Astrocyte (in vitro differentiated cells and primary cell): ENCODE measurements around the gene PARN.
"Not testable (repeated sequence)": the region's sequence is repeated elsewhere in the genome, so short reads cannot be mapped to it uniquely, and the experiment has no call there.

ENCODE experiments used
- EZH2 ChIP-seq: IDR thresholded peaks from 2 replicates; pipeline ENCODE4 v1.6.1; 2012; ENCODE audit warnings: mild to moderate bottlenecking, low read length, inconsistent platforms; ENCODE audit not compliant: insufficient read depth
- TF ChIP-seq, protein P1 (sequence below): IDR thresholded peaks from 2 replicates; pipeline ENCODE4 v1.5.1; 2011; ENCODE audit warnings: low read depth, mild to moderate bottlenecking, inconsistent platforms, low read length, moderate library complexity; ENCODE audit not compliant: insufficient read depth

DNA sequence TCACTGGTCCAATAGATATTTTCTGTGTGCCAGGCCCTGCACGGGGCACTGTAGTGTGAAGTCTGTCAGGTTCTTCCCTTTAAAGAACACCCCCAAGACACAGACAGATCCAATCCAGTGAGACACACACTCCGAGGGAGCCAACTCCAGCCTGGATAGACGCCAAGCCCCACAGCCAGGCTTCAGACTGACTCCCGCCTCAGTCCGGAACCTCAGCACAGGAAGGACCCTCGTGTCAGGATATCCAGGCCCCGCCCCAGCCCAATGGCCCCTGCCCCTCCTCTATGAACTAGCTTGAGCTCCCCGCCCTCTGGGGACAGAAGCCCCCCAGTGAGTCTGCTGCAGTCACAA is 228.4 kb downstream of the PARN start:
- TF ChIP-seq, protein P1, sequence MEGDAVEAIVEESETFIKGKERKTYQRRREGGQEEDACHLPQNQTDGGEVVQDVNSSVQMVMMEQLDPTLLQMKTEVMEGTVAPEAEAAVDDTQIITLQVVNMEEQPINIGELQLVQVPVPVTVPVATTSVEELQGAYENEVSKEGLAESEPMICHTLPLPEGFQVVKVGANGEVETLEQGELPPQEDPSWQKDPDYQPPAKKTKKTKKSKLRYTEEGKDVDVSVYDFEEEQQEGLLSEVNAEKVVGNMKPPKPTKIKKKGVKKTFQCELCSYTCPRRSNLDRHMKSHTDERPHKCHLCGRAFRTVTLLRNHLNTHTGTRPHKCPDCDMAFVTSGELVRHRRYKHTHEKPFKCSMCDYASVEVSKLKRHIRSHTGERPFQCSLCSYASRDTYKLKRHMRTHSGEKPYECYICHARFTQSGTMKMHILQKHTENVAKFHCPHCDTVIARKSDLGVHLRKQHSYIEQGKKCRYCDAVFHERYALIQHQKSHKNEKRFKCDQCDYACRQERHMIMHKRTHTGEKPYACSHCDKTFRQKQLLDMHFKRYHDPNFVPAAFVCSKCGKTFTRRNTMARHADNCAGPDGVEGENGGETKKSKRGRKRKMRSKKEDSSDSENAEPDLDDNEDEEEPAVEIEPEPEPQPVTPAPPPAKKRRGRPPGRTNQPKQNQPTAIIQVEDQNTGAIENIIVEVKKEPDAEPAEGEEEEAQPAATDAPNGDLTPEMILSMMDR, result not testable (repeated sequence)
- not testable (repeated sequence) for TF ChIP-seq EZH2
